ENCODE results near the gene GAPVD1. TPM values are rescaled to one million over a fixed set of nuclear protein-coding genes. Genes with fewer than 3 reads are reported as not detected.

Gene GAPVD1
- total and polyA plus RNA-seq, 10 of the 15 experiments (the other 5 are each of a cell fraction or from before 2014, with no cell fraction given): 4.3 to 36.6 (median 25.9) TPM

DNA sequence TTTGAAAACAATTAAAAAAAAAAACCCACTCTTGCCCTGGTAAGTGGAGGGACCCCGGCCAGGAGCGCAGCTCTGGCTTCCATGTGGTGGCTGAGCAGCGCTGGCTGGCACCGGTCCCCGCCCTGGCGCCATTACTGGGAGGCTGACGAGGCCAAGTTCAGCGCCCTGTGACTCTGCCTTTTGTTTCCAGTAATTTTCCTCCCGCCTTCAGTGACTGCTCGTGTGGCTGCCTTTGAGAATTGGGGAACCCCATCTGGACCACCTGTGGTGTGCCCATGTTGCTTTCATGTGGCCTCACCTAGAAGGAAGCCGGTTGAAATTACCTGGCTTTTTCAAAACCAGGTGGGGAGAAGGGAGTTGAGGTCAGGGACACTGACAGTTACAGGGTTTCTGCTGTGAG lies 136.1 kb downstream of the GAPVD1 start (continued):
- TF ChIP-seq, protein P1, sequence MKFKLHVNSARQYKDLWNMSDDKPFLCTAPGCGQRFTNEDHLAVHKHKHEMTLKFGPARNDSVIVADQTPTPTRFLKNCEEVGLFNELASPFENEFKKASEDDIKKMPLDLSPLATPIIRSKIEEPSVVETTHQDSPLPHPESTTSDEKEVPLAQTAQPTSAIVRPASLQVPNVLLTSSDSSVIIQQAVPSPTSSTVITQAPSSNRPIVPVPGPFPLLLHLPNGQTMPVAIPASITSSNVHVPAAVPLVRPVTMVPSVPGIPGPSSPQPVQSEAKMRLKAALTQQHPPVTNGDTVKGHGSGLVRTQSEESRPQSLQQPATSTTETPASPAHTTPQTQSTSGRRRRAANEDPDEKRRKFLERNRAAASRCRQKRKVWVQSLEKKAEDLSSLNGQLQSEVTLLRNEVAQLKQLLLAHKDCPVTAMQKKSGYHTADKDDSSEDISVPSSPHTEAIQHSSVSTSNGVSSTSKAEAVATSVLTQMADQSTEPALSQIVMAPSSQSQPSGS (IDR thresholded peaks at IDR 0.05; ENCODE audit: low read length): no peak

DNA sequence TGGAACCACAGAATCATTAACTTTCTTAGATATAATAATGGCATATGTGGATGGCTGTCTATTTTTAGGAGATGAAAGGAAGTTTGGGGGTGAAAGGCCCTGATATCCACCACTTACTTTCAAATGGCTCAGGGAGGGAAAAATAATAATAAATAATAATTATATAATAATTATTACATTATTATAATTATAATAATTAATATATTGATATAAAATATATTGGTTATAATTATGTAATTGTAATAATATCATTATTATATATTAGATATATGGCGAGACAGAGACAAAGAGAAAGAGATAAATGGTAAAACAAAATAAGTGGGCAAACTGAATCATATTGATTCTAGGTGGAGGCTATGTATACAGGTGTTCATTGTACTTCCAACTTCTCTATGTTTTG lies 136.6 kb downstream of the GAPVD1 start:
- no peak for DNase-seq (ENCODE audit: low read depth, low spot score)
- CTCF ChIA-PET: no interaction called here
- SMC1A ChIA-PET (ENCODE audit: uncharacterized antibody, unreplicated experiment): no interaction called here

More for the DNA sequence above, 136.6 kb downstream of the GAPVD1 start:
- Histone ChIP-seq H4K20me1 (ENCODE audit: control insufficient read depth, insufficient read depth) (no peaks in the 10 kb centered on the region), H2AFZ (ENCODE audit: control insufficient read depth, low read depth, low read length) (no peak overlapping the region), H3K4me1 (ENCODE audit: control insufficient read depth, insufficient read depth, low read length) (no peaks in the 10 kb centered on the region), H3K27ac (ENCODE audit: control insufficient read depth, insufficient read depth) (no peak overlapping the region), H3K9me3 (replicated peaks; ENCODE audit: control insufficient read depth, insufficient read depth, low read length) (no peaks in the 10 kb centered on the region), H3K27me3 (replicated peaks in 1 of 2; ENCODE audit: control insufficient read depth in 2 of 2, insufficient read depth in 2 of 2, low read length in 1 of 2) (no peaks in the 10 kb centered on the region), H3K9ac (ENCODE audit: control insufficient read depth, insufficient read depth, low read length) (no peak overlapping the region), H3K4me3 (no peak overlapping the region), H3K36me3 (ENCODE audit: control insufficient read depth in 2 of 2, insufficient read depth in 2 of 2, low read length in 1 of 2) (no peaks in the 10 kb centered on the region), H3K4me2 (ENCODE audit: control insufficient read depth, insufficient read depth) (no peak overlapping the region), H3K79me2 (ENCODE audit: control insufficient read depth, insufficient read depth, low read length) (no peaks in the 10 kb centered on the region)
- TF ChIP-seq SUZ12 (IDR thresholded peaks at IDR 0.05; ENCODE audit: unreplicated experiment) (no peak), MTA3 (IDR thresholded peaks at IDR 0.05; ENCODE audit: borderline replicate concordance, low read length) (no peak), MXI1 (IDR thresholded peaks at IDR 0.05; ENCODE audit: low read depth, low read length) (no peak), EED (IDR thresholded peaks at IDR 0.05; ENCODE audit: low read depth) (no peak), ESRRA (IDR thresholded peaks at IDR 0.05; ENCODE audit: low read length) (no peak), PML (IDR thresholded peaks at IDR 0.05; ENCODE audit: low read length) (no peak), GATAD2B (conservative IDR thresholded peaks at IDR 0.05; ENCODE audit: low read depth) (no peak), NRF1 (conservative IDR thresholded peaks at IDR 0.05; ENCODE audit: low read depth, low read length) (no peak), CHD1 (IDR thresholded peaks at IDR 0.05; ENCODE audit: low read depth, low read length) (no peak), NFYB (IDR thresholded peaks at IDR 0.05; ENCODE audit: insufficient read depth, low read depth, low read length) (no peak), ZNF622 (IDR thresholded peaks at IDR 0.05) (no peak), SUPT20H (IDR thresholded peaks at IDR 0.05; ENCODE audit: borderline replicate concordance, control insufficient read depth, low read depth, low read length) (no peak), TBL1XR1 (IDR thresholded peaks at IDR 0.05; ENCODE audit: low read depth, low read length) (no peak), CBX3 (IDR thresholded peaks at IDR 0.05; ENCODE audit: borderline replicate concordance, low read depth) (no peak)
- TF ChIP-seq, protein P2, sequence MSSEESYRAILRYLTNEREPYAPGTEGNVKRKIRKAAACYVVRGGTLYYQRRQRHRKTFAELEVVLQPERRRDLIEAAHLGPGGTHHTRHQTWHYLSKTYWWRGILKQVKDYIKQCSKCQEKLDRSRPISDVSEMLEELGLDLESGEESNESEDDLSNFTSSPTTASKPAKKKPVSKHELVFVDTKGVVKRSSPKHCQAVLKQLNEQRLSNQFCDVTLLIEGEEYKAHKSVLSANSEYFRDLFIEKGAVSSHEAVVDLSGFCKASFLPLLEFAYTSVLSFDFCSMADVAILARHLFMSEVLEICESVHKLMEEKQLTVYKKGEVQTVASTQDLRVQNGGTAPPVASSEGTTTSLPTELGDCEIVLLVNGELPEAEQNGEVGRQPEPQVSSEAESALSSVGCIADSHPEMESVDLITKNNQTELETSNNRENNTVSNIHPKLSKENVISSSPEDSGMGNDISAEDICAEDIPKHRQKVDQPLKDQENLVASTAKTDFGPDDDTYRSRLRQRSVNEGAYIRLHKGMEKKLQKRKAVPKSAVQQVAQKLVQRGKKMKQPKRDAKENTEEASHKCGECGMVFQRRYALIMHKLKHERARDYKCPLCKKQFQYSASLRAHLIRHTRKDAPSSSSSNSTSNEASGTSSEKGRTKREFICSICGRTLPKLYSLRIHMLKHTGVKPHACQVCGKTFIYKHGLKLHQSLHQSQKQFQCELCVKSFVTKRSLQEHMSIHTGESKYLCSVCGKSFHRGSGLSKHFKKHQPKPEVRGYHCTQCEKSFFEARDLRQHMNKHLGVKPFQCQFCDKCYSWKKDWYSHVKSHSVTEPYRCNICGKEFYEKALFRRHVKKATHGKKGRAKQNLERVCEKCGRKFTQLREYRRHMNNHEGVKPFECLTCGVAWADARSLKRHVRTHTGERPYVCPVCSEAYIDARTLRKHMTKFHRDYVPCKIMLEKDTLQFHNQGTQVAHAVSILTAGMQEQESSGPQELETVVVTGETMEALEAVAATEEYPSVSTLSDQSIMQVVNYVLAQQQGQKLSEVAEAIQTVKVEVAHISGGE (CRISPR knock-in tag; IDR thresholded peaks at IDR 0.05): no peak
- TF ChIP-seq, protein P1 (IDR thresholded peaks at IDR 0.05; ENCODE audit: low read length): no peak
- intact Hi-C loops (cut with micrococcal nuclease; ENCODE audit: unreplicated experiment): no loop called here
- BruUV-seq (replicated peaks): no TSS peak
- in situ Hi-C loops (cut with MboI): no loop called here
- 7% methylated on average over 1 of the region's 1 CpG for WGBS (ENCODE audit: insufficient coverage, insufficient replicate concordance, low lambda C conversion rate, missing lambda C conversion rate)
- POLR2A ChIA-PET: no interaction called here
- ATAC-seq: no peak
- RAD21 ChIA-PET (ENCODE audit: unreplicated experiment): interaction anchor here (1.3 kb wide), 1 partner anchor 9 kb away, joined by 3 read pairs; no protein-coding TSS in a partner anchor
- no peak for FAIRE-seq

Measured in GM12878 (cell line).